ENCODE results near the gene TGFBR2. TPM values are rescaled to one million over a fixed set of nuclear protein-coding genes. Genes with fewer than 3 reads are reported as not detected.

Gene TGFBR2
- total and polyA plus RNA-seq, 2 of the 13 experiments (the other 11 are each of a cell fraction or from before 2014, with no cell fraction given), result 82.2 to 187 TPM

DNA sequence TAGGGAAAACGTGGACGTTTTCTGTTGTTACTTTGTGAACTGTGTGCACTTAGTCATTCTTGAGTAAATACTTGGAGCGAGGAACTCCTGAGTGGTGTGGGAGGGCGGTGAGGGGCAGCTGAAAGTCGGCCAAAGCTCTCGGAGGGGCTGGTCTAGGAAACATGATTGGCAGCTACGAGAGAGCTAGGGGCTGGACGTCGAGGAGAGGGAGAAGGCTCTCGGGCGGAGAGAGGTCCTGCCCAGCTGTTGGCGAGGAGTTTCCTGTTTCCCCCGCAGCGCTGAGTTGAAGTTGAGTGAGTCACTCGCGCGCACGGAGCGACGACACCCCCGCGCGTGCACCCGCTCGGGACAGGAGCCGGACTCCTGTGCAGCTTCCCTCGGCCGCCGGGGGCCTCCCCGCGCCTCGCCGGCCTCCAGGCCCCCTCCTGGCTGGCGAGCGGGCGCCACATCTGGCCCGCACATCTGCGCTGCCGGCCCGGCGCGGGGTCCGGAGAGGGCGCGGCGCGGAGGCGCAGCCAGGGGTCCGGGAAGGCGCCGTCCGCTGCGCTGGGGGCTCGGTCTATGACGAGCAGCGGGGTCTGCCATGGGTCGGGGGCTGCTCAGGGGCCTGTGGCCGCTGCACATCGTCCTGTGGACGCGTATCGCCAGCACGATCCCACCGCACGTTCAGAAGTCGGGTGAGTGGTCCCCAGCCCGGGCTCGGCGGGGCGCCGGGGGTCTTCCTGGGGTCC is at the start of gene TGFBR2 (continued):
- TF ChIP-seq ZNF710 (CRISPR knock-in tag; IDR thresholded peaks at IDR 0.05; ENCODE audit: borderline replicate concordance) (peak; percentile 48; the same call in 1 of the 2 replicates), TBX2 (CRISPR knock-in tag; IDR thresholded peaks at IDR 0.05; ENCODE audit: borderline replicate concordance) (peak; percentile 72), ZNF562 (CRISPR knock-in tag; IDR thresholded peaks at IDR 0.05; ENCODE audit: borderline replicate concordance) (no peak), ZNF749 (CRISPR knock-in tag; IDR thresholded peaks at IDR 0.05; ENCODE audit: borderline replicate concordance) (peak; percentile 70; the same call in 1 of the 2 replicates), ZNF775 (CRISPR knock-in tag; IDR thresholded peaks at IDR 0.05; ENCODE audit: borderline replicate concordance) (no peak), ZNF564 (CRISPR knock-in tag; IDR thresholded peaks at IDR 0.05) (no peak; the same call in 1 of the 2 replicates), ZNF652 (CRISPR knock-in tag; IDR thresholded peaks at IDR 0.05; ENCODE audit: borderline replicate concordance, low read depth) (no peak), HHEX (CRISPR knock-in tag; IDR thresholded peaks at IDR 0.05) (peak; percentile 47; the same call in 1 of the 2 replicates), ZNF225 (CRISPR knock-in tag; IDR thresholded peaks at IDR 0.05) (no peak), ATF1 (CRISPR knock-in tag; IDR thresholded peaks at IDR 0.05) (no peak), REXO4 (CRISPR knock-in tag; IDR thresholded peaks at IDR 0.05; ENCODE audit: borderline replicate concordance) (no peak), ZNF235 (CRISPR knock-in tag; IDR thresholded peaks at IDR 0.05; ENCODE audit: borderline replicate concordance) (no peak), PRMT3 (CRISPR knock-in tag; IDR thresholded peaks at IDR 0.05; ENCODE audit: borderline replicate concordance, low read depth) (peak; percentile 76; the same call in 1 of the 2 replicates), ZNF569 (CRISPR knock-in tag; IDR thresholded peaks at IDR 0.05; ENCODE audit: borderline replicate concordance) (no peak), ZBTB7B (CRISPR knock-in tag; IDR thresholded peaks at IDR 0.05) (peak; percentile 41; the same call in 1 of the 2 replicates), ZNF776 (CRISPR knock-in tag; IDR thresholded peaks at IDR 0.05) (no peak), ZNF205 (CRISPR knock-in tag; IDR thresholded peaks at IDR 0.05) (peak; percentile 66; the same call in 1 of the 2 replicates)
- TF ChIP-seq, protein P1, sequence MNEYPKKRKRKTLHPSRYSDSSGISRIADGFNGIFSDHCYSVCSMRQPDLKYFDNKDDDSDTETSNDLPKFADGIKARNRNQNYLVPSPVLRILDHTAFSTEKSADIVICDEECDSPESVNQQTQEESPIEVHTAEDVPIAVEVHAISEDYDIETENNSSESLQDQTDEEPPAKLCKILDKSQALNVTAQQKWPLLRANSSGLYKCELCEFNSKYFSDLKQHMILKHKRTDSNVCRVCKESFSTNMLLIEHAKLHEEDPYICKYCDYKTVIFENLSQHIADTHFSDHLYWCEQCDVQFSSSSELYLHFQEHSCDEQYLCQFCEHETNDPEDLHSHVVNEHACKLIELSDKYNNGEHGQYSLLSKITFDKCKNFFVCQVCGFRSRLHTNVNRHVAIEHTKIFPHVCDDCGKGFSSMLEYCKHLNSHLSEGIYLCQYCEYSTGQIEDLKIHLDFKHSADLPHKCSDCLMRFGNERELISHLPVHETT (CRISPR knock-in tag; conservative IDR thresholded peaks at IDR 0.05), result no peak
- TF ChIP-seq, protein P2, sequence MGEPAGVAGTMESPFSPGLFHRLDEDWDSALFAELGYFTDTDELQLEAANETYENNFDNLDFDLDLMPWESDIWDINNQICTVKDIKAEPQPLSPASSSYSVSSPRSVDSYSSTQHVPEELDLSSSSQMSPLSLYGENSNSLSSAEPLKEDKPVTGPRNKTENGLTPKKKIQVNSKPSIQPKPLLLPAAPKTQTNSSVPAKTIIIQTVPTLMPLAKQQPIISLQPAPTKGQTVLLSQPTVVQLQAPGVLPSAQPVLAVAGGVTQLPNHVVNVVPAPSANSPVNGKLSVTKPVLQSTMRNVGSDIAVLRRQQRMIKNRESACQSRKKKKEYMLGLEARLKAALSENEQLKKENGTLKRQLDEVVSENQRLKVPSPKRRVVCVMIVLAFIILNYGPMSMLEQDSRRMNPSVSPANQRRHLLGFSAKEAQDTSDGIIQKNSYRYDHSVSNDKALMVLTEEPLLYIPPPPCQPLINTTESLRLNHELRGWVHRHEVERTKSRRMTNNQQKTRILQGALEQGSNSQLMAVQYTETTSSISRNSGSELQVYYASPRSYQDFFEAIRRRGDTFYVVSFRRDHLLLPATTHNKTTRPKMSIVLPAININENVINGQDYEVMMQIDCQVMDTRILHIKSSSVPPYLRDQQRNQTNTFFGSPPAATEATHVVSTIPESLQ (CRISPR knock-in tag; conservative IDR thresholded peaks at IDR 0.05), result no peak
- TF ChIP-seq, protein P3, sequence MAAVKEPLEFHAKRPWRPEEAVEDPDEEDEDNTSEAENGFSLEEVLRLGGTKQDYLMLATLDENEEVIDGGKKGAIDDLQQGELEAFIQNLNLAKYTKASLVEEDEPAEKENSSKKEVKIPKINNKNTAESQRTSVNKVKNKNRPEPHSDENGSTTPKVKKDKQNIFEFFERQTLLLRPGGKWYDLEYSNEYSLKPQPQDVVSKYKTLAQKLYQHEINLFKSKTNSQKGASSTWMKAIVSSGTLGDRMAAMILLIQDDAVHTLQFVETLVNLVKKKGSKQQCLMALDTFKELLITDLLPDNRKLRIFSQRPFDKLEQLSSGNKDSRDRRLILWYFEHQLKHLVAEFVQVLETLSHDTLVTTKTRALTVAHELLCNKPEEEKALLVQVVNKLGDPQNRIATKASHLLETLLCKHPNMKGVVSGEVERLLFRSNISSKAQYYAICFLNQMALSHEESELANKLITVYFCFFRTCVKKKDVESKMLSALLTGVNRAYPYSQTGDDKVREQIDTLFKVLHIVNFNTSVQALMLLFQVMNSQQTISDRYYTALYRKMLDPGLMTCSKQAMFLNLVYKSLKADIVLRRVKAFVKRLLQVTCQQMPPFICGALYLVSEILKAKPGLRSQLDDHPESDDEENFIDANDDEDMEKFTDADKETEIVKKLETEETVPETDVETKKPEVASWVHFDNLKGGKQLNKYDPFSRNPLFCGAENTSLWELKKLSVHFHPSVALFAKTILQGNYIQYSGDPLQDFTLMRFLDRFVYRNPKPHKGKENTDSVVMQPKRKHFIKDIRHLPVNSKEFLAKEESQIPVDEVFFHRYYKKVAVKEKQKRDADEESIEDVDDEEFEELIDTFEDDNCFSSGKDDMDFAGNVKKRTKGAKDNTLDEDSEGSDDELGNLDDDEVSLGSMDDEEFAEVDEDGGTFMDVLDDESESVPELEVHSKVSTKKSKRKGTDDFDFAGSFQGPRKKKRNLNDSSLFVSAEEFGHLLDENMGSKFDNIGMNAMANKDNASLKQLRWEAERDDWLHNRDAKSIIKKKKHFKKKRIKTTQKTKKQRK (IDR thresholded peaks at IDR 0.05; ENCODE audit: low read length), result no peak

Measured in HepG2 (cell line).